Right renal cortex interstitium (tissue), 3 donors: Measurements from ENCODE around the gene BLNK. TPM values are rescaled to one million over a fixed set of nuclear protein-coding genes. Genes with fewer than 3 reads are reported as not detected.

Experiments used
- DNase-seq, 3 donors: peaks; one replicate each; pipeline ENCODE4 v3.0.0-alpha.2; 2013; ENCODE audit warnings: low read depth in 3 of 3, low spot score in 2 of 3
- polyA plus RNA-seq, 3 donors: library from polyadenylated mRNA; unstranded; fragments of 120-200 nt; gene quantifications; one replicate each; pipeline ENCODE4 v1.2.1, GENCODE V29; 2013; ENCODE audit not compliant: insufficient read length in 3 of 3

BLNK gene
- polyA plus RNA-seq, 3 donors = 36.7 to 41.9 (median 38.2) TPM

GRCh38 chr10:96165726-96166125, 105.6 kb downstream of the BLNK start:
- DNase-seq = no peak

GRCh38 chr10:96153070-96153469, 118.3 kb downstream of the BLNK start:
- no peak for DNase-seq

GRCh38 chr10:96152437-96152836, 118.9 kb downstream of the BLNK start:
- no peak for DNase-seq

Other genes starting within 250 kb of the BLNK start
- gene CCNJ, start 228.0 kb downstream of the BLNK start, polyA plus RNA-seq = 10 to 100 TPM; 16.3 to 17.8 (median 17.1) TPM
- gene ZNF518A, start 141.3 kb downstream of the BLNK start, polyA plus RNA-seq = 10 to 100 TPM; 36.8 to 39.3 (median 39.2) TPM
- under 1 TPM; 0.20 to 0.26 (median 0.24) TPM for gene DNTT, start 32.9 kb upstream of the BLNK start, polyA plus RNA-seq
- gene OPALIN, start 87.4 kb upstream of the BLNK start, polyA plus RNA-seq = not detected
- gene TLL2, start 242.4 kb upstream of the BLNK start, polyA plus RNA-seq = under 1 TPM; 0.75 to 0.99 (median 0.89) TPM